Fibroblast of gingiva (primary cell): Measurements from ENCODE around the gene RAD54L.
"Not testable (repeated sequence)": the region's sequence is repeated elsewhere in the genome, so short reads cannot be mapped to it uniquely, and the experiment has no call there.

Experiments
- DNase-seq: peaks from one replicate; pipeline ENCODE4 v3.0.0-alpha.2; 2011; ENCODE audit warnings: low read depth

Gene RAD54L

GRCh38 chr1:46285730-46286477, 38.3 kb downstream of the RAD54L start:
- DNase-seq, result no peak

- DNase-seq, result peak; percentile 60
These were observed 41.0 kb downstream of the RAD54L start for GRCh38 chr1:46288485-46289133.

- no peak for DNase-seq
These were observed 41.6 kb downstream of the RAD54L start for GRCh38 chr1:46289134-46289494.

- no peak for DNase-seq
These were observed 42.4 kb downstream of the RAD54L start for GRCh38 chr1:46289976-46290375.

- DNase-seq, result no peak
These were observed 47.7 kb downstream of the RAD54L start for GRCh38 chr1:46295306-46295705.

GRCh38 chr1:46298387-46298786, 50.8 kb downstream of the RAD54L start:
- DNase-seq, result no peak

- peak; percentile 17 for DNase-seq
These were observed 53.3 kb downstream of the RAD54L start for GRCh38 chr1:46300673-46301405.

GRCh38 chr1:46301406-46301807, 53.8 kb downstream of the RAD54L start:
- no peak for DNase-seq

- DNase-seq, result peak; percentile 70
These were observed 54.5 kb downstream of the RAD54L start for GRCh38 chr1:46301808-46302640.

- peak; percentile 48 for DNase-seq
These were observed 55.1 kb downstream of the RAD54L start for GRCh38 chr1:46302641-46303037.

- DNase-seq, result peak; percentile 98
These were observed 55.7 kb downstream of the RAD54L start, which contains the start of the genes LRRC41 and UQCRH for GRCh38 chr1:46303038-46303871. Gene LRRC41 (minus strand): TSS chr1:46303616. CDS start chr1:46303322, 294 bp downstream. Gene UQCRH (plus strand): TSS chr1:46303698. CDS start chr1:46303767, 69 bp downstream.

GRCh38 chr1:46303872-46304326, 56.3 kb downstream of the RAD54L start:
- no peak for DNase-seq

- no peak for DNase-seq
These were observed 58.6 kb downstream of the RAD54L start for GRCh38 chr1:46306159-46306530.

- no peak for DNase-seq
These were observed 62.0 kb downstream of the RAD54L start for GRCh38 chr1:46309401-46310159.

- DNase-seq, result no peak
These were observed 62.8 kb downstream of the RAD54L start for GRCh38 chr1:46310321-46310720.

GRCh38 chr1:46315669-46316403, 68.3 kb downstream of the RAD54L start:
- no peak for DNase-seq

GRCh38 chr1:46317323-46317722, 69.8 kb downstream of the RAD54L start:
- no peak for DNase-seq

- DNase-seq, result not testable (repeated sequence)
These were observed 71.7 kb downstream of the RAD54L start for GRCh38 chr1:46319301-46319700.
